GM19328 (cell line): Measurements from ENCODE around the gene ATP9B.
"Not testable (repeated sequence)": the region's sequence is repeated elsewhere in the genome, so short reads cannot be mapped to it uniquely, and the experiment has no call there.

Experiments used
- ATAC-seq: cut with Tn5 transposase; IDR thresholded peaks from one replicate; pipeline ENCODE4 v1.9.1; 2021; ENCODE audit warnings: mild to moderate bottlenecking, moderate library complexity; ENCODE audit not compliant: unreplicated experiment

Gene ATP9B

GRCh38 chr18:79123948-79124347 lies 54.8 kb downstream of the ATP9B start:
- no peak for ATAC-seq

GRCh38 chr18:79129120-79129519 lies 59.9 kb downstream of the ATP9B start:
- no peak for ATAC-seq

GRCh38 chr18:79133724-79134123 lies 64.5 kb downstream of the ATP9B start:
- no peak for ATAC-seq

DNA sequence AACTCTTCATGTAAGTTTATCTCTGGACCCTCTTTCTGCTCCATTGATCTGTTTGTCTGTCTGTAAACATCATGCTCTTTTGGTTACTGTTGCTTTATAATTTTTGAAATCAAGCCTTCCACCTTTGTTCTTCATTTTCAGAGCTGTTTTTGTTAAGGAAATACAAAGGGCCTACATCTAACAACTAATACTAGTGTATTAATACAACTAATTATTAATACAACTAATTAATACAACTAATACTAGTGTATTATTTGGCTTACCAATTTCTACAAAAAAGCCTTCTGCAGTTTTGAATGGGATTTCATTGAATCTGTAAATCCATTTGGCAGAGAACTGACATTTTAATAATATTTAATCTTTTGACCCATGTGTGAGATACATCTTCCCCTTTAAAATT lies 66.7 kb downstream of the ATP9B start:
- ATAC-seq: no peak

- no peak for ATAC-seq
Observed at GRCh38 chr18:79136742-79137141, 67.5 kb downstream of the ATP9B start.

DNA sequence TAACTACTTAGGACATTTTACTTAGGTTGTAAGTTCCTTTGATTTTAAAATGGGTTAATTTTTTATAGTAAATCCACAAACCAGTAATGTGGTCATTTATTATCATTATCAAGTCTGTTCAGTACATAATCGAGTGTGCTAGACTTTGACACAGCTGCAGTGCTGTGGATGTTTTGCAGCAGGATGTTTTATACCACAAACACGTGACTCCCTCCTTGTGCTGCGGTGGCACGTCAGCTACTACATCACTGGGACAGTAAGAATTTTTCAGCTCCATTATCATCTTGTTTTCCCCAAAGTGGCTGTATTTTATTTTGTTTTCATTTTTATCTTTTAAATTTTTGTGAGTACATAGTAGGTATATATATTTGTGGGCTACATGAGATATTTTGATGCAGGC lies 70.0 kb downstream of the ATP9B start:
- ATAC-seq: no peak

- no peak for ATAC-seq
Observed at GRCh38 chr18:79147014-79147413, 77.8 kb downstream of the ATP9B start.

DNA sequence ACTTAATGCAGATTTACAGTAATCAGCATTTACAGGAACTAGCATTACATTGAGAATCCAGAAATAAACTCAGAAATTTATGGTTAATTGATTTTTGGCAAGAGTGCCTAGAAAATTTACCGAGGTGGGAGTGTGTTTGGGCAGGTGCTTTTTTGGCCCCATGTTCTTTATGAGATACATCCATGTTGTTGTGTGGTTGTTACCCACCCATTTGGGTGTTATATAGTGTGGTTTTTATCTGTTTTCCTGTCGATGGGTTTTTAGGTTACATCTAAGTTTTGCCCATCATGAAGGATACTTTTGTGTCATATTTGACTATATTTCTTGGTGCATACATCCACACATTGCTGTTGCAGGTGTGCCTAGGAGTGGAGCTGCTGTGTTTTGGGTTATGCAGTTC lies 82.0 kb downstream of the ATP9B start:
- ATAC-seq: no peak

- no peak for ATAC-seq
Observed at GRCh38 chr18:79156327-79156726, 87.1 kb downstream of the ATP9B start.

- no peak for ATAC-seq
Observed at GRCh38 chr18:79164706-79165105, 95.5 kb downstream of the ATP9B start.

GRCh38 chr18:79166702-79167101 lies 97.5 kb downstream of the ATP9B start:
- ATAC-seq: no peak

DNA sequence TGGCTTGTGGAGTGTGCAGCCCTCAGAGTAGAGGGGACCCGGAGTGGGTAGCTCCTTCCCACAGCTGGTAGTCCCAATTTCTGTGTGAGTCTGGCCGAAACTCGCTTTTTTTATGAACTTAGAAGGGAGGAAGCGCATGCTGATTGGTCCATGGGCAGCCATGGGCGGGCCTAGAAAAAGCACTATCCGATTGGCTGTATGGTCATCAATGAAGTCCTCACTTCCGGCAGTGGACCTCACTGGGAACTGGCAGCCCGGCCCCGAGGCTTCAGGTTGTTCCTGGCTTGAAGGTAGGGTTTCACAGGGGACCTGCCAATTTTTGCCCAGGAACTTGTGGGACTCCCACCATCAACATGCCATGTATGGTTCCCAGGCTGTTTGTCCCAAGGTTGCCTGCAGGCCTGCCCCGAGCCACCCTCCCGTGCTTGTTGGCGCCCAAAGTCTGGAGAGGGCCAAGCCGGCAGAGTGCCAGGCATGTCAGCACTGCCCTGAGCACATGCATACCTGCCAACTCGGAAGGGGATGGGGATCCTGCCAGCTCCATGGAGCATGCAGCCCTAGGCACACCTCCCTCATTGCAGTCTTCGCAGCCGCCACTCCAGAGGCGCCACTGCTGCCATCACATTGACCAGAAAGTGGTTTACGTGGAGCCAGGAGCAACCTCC lies 98.5 kb downstream of the ATP9B start:
- no peak for ATAC-seq

GRCh38 chr18:79169958-79170555 lies 100.9 kb downstream of the ATP9B start:
- no peak for ATAC-seq

GRCh38 chr18:79172331-79172730 lies 103.1 kb downstream of the ATP9B start:
- not testable (repeated sequence) for ATAC-seq

- no peak for ATAC-seq
Observed at GRCh38 chr18:79173742-79174141, 104.5 kb downstream of the ATP9B start.

DNA sequence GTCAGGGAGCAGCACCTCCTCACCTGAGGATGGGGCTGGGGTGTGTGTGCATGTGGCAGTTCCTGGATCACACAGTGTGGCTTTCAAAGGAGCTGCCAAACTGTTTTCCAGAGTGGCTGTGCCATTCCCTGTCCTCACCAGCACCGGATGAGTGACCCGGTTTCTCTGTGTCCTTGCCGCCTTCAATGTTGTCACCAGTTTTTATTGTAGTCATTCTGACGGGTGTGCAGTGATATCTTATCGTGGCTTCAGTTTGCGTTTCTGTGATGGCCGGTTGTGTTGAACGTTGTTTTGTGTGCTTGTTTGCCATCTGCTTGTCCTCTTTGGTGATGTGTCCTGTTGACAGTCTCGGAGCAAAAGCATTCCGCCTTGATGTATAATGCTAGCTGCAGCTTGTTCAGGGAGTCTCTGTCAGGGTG lies 108.9 kb downstream of the ATP9B start:
- no peak for ATAC-seq

- ATAC-seq: peak; percentile 68
Observed at GRCh38 chr18:79182047-79182713, 113.0 kb downstream of the ATP9B start.

- ATAC-seq: no peak
Observed at GRCh38 chr18:79185648-79186047, 116.5 kb downstream of the ATP9B start.

DNA sequence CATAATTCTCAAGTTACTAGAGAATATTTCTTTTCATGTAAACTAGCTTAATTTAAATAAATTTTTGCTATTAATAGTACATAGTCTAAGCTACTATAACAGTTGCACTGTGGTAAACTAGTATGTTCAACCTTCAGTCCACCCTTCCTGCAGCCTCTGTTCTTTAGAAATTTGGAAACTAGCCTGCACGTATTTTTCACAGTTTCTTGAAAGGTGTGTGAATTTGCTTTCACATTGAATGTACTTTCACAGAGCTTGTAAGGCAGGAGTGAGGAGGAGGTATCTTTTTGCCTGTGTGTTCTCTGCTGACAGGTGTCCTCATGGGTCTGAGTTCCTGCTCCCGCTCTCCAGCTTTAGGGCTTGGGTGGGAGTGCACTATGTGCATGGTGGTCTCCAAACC lies 117.5 kb downstream of the ATP9B start:
- ATAC-seq: peak; percentile 55

DNA sequence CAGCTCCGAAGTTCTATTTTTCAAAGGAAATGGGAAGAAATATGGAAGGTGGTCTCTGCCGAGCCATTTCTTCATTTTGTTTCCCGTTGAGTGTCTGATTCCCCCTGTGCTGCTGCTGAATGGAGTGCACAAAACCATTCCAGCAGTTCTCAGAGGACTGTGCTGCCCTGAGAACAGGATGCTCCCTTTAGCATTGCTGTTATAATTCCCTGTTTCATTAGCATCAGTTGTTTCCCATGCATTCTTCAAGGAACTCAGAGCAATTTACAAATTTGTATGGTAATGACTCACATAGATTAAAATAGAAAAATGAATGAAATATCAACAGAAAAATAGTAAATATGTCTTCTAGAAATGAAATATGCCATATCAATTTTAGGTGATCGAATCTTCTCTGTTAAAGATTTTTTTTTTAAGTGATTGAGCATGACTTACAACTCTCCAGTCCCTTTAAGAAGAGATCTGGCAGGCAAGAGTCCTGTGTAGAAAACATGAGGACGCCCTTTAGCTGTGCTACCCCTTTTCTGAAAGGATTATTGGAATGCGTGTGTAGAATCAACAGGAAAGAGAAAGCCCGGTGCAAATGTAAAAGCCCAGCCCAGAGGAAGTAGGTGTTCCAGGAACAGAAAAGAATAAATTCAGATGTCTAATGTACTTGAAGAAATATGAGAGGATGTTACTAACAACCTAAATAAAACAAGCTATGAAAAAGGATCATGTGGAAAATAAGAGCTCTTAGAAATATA lies 118.5 kb downstream of the ATP9B start:
- ATAC-seq: no peak

- no peak for ATAC-seq
Observed at GRCh38 chr18:79191418-79191817, 122.2 kb downstream of the ATP9B start.

DNA sequence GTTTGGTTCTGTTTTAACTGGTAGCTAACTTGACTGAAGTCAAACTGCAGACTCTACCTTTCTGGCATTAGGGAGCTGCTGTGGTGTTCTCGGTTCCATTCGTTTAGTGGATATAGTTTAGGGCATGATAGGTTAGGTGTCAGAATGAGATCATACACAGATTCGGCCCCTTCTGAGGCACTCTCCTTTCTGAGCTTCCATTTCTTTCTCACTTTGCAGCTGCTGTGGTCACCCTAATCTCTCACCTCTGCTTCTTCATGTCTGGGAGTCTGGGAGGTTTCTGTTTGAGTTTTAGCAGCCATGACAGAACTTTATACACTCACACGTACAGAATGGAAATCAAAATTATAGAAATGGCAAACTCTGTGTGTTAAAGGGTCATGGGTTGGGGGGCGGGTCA lies 122.8 kb downstream of the ATP9B start:
- no peak for ATAC-seq
